Measurements from ENCODE around the gene UGT2A1. TPM values are rescaled to one million over a fixed set of nuclear protein-coding genes. Genes with fewer than 3 reads are reported as not detected.
"Not testable (repeated sequence)": the region's sequence is repeated elsewhere in the genome, so short reads cannot be mapped to it uniquely, and the experiment has no call there.

Gene UGT2A1
- total RNA-seq, 4 donors from 2014 or later, result not detected

- TF ChIP-seq POLR2AphosphoS5 (IDR thresholded peaks at IDR 0.05) (no peak), CTCF (IDR thresholded peaks at IDR 0.05) (peak in 3 of 4 experiments; percentile 22 to 43 (median 42))
- 0% methylated on average over 1 of the region's 1 CpG for WGBS, 2 donors (ENCODE audit: low coverage in 1 of 2)
- H3K4me3 ChIP-seq, result no peak overlapping the region
- H3K27ac ChIP-seq, result no peak overlapping the region
- H3K27me3 ChIP-seq, result no peaks in the 10 kb centered on the region
- H3K4me1 ChIP-seq, result no peaks in the 10 kb centered on the region
- no peaks in the 10 kb centered on the region for H3K9me3 ChIP-seq
- no peak for ATAC-seq
- no peaks in the 10 kb centered on the region for H3K36me3 ChIP-seq
These were observed 36.6 kb upstream of the UGT2A1 start for GRCh38 chr4:69689599-69689998.

GRCh38 chr4:69684804-69685203 is 31.8 kb upstream of the UGT2A1 start:
- no peaks in the 10 kb centered on the region for H3K9me3 ChIP-seq
- no peaks in the 10 kb centered on the region for H3K27me3 ChIP-seq
- H3K4me3 ChIP-seq, result no peak overlapping the region
- WGBS, 2 donors (ENCODE audit: low coverage in 1 of 2), result 62 to 76% methylated on average over 4 of the region's 4 CpGs
- H3K27ac ChIP-seq, result no peak overlapping the region
- no peak for ATAC-seq
- H3K4me1 ChIP-seq, result no peaks in the 10 kb centered on the region
- H3K36me3 ChIP-seq, result no peaks in the 10 kb centered on the region
- TF ChIP-seq EP300 (IDR thresholded peaks at IDR 0.05) (no peak), POLR2A (IDR thresholded peaks at IDR 0.05) (no peak)

- no peaks in the 10 kb centered on the region for H3K4me1 ChIP-seq
- no peak overlapping the region for H3K27ac ChIP-seq
- TF ChIP-seq CTCF (IDR thresholded peaks at IDR 0.05) (no peak), EP300 (IDR thresholded peaks at IDR 0.05) (no peak), POLR2A (IDR thresholded peaks at IDR 0.05) (no peak), POLR2AphosphoS5 (IDR thresholded peaks at IDR 0.05) (no peak)
- no peaks in the 10 kb centered on the region for H3K36me3 ChIP-seq
- H3K27me3 ChIP-seq, result no peaks in the 10 kb centered on the region
- H3K4me3 ChIP-seq, result no peak overlapping the region
- ATAC-seq, result no peak
- H3K9me3 ChIP-seq, result no peaks in the 10 kb centered on the region
These were observed 15.6 kb upstream of the UGT2A1 start for GRCh38 chr4:69668680-69669079.

- H3K9me3 ChIP-seq, H3K27ac ChIP-seq, H3K4me3 ChIP-seq, H3K4me1 ChIP-seq, H3K27me3 ChIP-seq, H3K36me3 ChIP-seq, ATAC-seq: not testable (repeated sequence)
- WGBS, 2 donors (ENCODE audit: low coverage in 1 of 2), result 70 to 75% methylated on average over 4 to 14 of the region's 22 CpGs
These were observed 11.0 kb upstream of the UGT2A1 start for GRCh38 chr4:69664009-69664408.

- H3K9me3 ChIP-seq, H3K27ac ChIP-seq, H3K4me3 ChIP-seq, ATAC-seq, H3K36me3 ChIP-seq, H3K4me1 ChIP-seq, H3K27me3 ChIP-seq: not testable (repeated sequence)
- WGBS, 2 donors (ENCODE audit: low coverage in 1 of 2), result 83% methylated on average over 1 of the region's 4 CpGs; no CpG with 5 or more reads in 1 of the 2 donors
These were observed 8.2 kb upstream of the UGT2A1 start for GRCh38 chr4:69661130-69661803.

GRCh38 chr4:69658133-69658532 is 5.1 kb upstream of the UGT2A1 start:
- ATAC-seq, result no peak
- 80% methylated on average over 1 of the region's 12 CpGs; no CpG with 5 or more reads in 1 of the 2 donors for whole genome bisulfite sequencing, 2 donors (ENCODE audit: low coverage in 1 of 2)

More at GRCh38 chr4:69658133-69658532, 5.1 kb upstream of the UGT2A1 start:
- no peak overlapping the region for H3K4me3 ChIP-seq
- no peaks in the 10 kb centered on the region for H3K36me3 ChIP-seq
- TF ChIP-seq POLR2A (IDR thresholded peaks at IDR 0.05), result no peak
- no peak for TF ChIP-seq POLR2AphosphoS5 (IDR thresholded peaks at IDR 0.05)
- TF ChIP-seq EP300 (IDR thresholded peaks at IDR 0.05), result no peak
- no peak for TF ChIP-seq CTCF (IDR thresholded peaks at IDR 0.05)
- no peaks in the 10 kb centered on the region for H3K27me3 ChIP-seq
- H3K27ac ChIP-seq, result no peak overlapping the region
- H3K4me1 ChIP-seq, result no peaks in the 10 kb centered on the region
- H3K9me3 ChIP-seq, result no peaks in the 10 kb centered on the region

All from gastroesophageal sphincter (tissue), 4 donors.